HG03060 (cell line): ENCODE data around the gene ZNF837.

Experiments
- ATAC-seq: cut with Tn5 transposase; IDR thresholded peaks from one replicate; pipeline ENCODE4 v1.9.1; 2021; ENCODE audit warnings: low read depth, moderate number of reproducible peaks; ENCODE audit not compliant: unreplicated experiment

The ZNF837 gene

GRCh38 chr19:58326501-58326913 is 54.3 kb downstream of the ZNF837 start:
- no peak for ATAC-seq

GRCh38 chr19:58325311-58326022 is 55.4 kb downstream of the ZNF837 start:
- ATAC-seq: no peak

GRCh38 chr19:58319241-58319640 is 61.6 kb downstream of the ZNF837 start:
- no peak for ATAC-seq

GRCh38 chr19:58318297-58318696 is 62.5 kb downstream of the ZNF837 start:
- no peak for ATAC-seq
